WTC11 (cell line): Measurements from ENCODE around the gene RRBP1. TPM values are rescaled to one million over a fixed set of nuclear protein-coding genes. Genes with fewer than 3 reads are reported as not detected.

Experiments
- ATAC-seq: fragments of 200-7000 bp; cut with Tn5 transposase; 2 replicates; pipeline ENCODE4 v1.10.0; 2021; ENCODE audit warnings: mild to moderate bottlenecking, moderate library complexity
- CTCF ChIA-PET: fragments of 300-600 bp; sonication (Branson Sonifier 250); formaldehyde crosslinking; loops from one replicate; lab custom pipeline; 2021; ENCODE audit warnings: antibody characterized with exemption; lab: Charles Lee
- POLR2A ChIA-PET: fragments of 350-600 bp; sonication (Branson Sonifier 250); formaldehyde crosslinking; loops from one replicate; lab custom pipeline; 2021; ENCODE audit warnings: antibody characterized with exemption; lab: Charles Lee
- DNase-seq: peaks from one replicate; pipeline ENCODE4 v3.0.0; 2021; ENCODE audit warnings: low spot score
- H3K27ac Mint-ChIP-seq: 2 replicates; pipeline ENCODE4 v1.8.0; 2021; ENCODE audit warnings: mixed read lengths
- H3K27me3 Mint-ChIP-seq: 2 replicates; pipeline ENCODE4 v1.8.0; 2021; ENCODE audit warnings: low read depth, mild to moderate bottlenecking, moderate library complexity, mixed read lengths
- H3K36me3 Mint-ChIP-seq: 2 replicates; pipeline ENCODE4 v1.8.0; 2021; ENCODE audit warnings: mixed read lengths
- H3K4me1 Mint-ChIP-seq: 2 replicates; pipeline ENCODE4 v1.8.0; 2022; ENCODE audit warnings: mixed read lengths
- H3K4me3 Mint-ChIP-seq: 2 replicates; pipeline ENCODE4 v1.8.0; 2021; ENCODE audit warnings: mild to moderate bottlenecking, moderate library complexity, mixed read lengths
- H3K9me3 Mint-ChIP-seq: 2 replicates; pipeline ENCODE4 v1.8.0; 2021; ENCODE audit warnings: mixed read lengths
- AFF4 ChIP-seq: sonication (generic); formaldehyde crosslinking; IDR thresholded peaks from 2 replicates; pipeline ENCODE4 v1.8.1; 2023; ENCODE audit warnings: mild to moderate bottlenecking, missing genetic modification reagents, borderline replicate concordance
- ARID4B ChIP-seq: sonication (generic); formaldehyde crosslinking; IDR thresholded peaks from 2 replicates; pipeline ENCODE4 v1.8.0; 2023; ENCODE audit warnings: missing genetic modification reagents, mild to moderate bottlenecking, borderline replicate concordance
- CDX4 ChIP-seq: fragments of 250-450 bp; sonication (Bioruptor Pico); IDR thresholded peaks from 2 replicates; pipeline ENCODE4 v1.9.0; 2021; ENCODE audit warnings: moderate library complexity, mild to moderate bottlenecking, inconsistent platforms, borderline replicate concordance
- FOXK1 ChIP-seq: sonication (generic); formaldehyde crosslinking; IDR thresholded peaks from 2 replicates; pipeline ENCODE4 v1.8.0; 2022; ENCODE audit warnings: mild to moderate bottlenecking, moderate library complexity, missing genetic modification reagents
- GTF2I ChIP-seq: fragments of 250-450 bp; sonication (Bioruptor Pico); conservative IDR thresholded peaks from 2 replicates; pipeline ENCODE4 v1.4.0; 2021; ENCODE audit warnings: mild to moderate bottlenecking
- NFYB ChIP-seq: sonication (generic); formaldehyde crosslinking; conservative IDR thresholded peaks from 2 replicates; pipeline ENCODE4 v1.8.0; 2022; ENCODE audit warnings: low read depth, missing genetic modification reagents
- NR3C1 ChIP-seq: sonication (generic); formaldehyde crosslinking; conservative IDR thresholded peaks from 2 replicates; pipeline ENCODE4 v1.8.1; 2023; ENCODE audit warnings: low read depth, mild to moderate bottlenecking, missing genetic modification reagents
- SMAD4 ChIP-seq: sonication (generic); formaldehyde crosslinking; IDR thresholded peaks from 2 replicates; pipeline ENCODE4 v1.8.0; 2022; ENCODE audit warnings: mild to moderate bottlenecking, missing genetic modification reagents
- TEAD4 ChIP-seq: sonication (generic); formaldehyde crosslinking; IDR thresholded peaks from 2 replicates; pipeline ENCODE4 v1.8.0; 2022; ENCODE audit warnings: mild to moderate bottlenecking, missing genetic modification reagents
- ZBTB21 ChIP-seq: sonication (generic); formaldehyde crosslinking; IDR thresholded peaks from 2 replicates; pipeline ENCODE4 v1.8.1; 2023; ENCODE audit warnings: mild to moderate bottlenecking, missing genetic modification reagents, borderline replicate concordance
- ZNF317 ChIP-seq: sonication (generic); formaldehyde crosslinking; IDR thresholded peaks from 2 replicates; pipeline ENCODE4 v1.8.1; 2023; ENCODE audit warnings: low read depth, mild to moderate bottlenecking, moderate library complexity, missing genetic modification reagents, borderline replicate concordance
- ZNF396 ChIP-seq: fragments of 250-450 bp; sonication (Bioruptor Pico); IDR thresholded peaks from 2 replicates; pipeline ENCODE4 v1.8.0; 2021; ENCODE audit warnings: mild to moderate bottlenecking, moderate library complexity, borderline replicate concordance
- ZNF425 ChIP-seq: fragments of 250-450 bp; sonication (Bioruptor Pico); conservative IDR thresholded peaks from 2 replicates; pipeline ENCODE4 v1.9.0; 2021; ENCODE audit warnings: mild to moderate bottlenecking
- ZNF532 ChIP-seq: fragments of 250-450 bp; sonication (Bioruptor Pico); IDR thresholded peaks from 2 replicates; pipeline ENCODE4 v1.9.0; 2021; ENCODE audit warnings: mild to moderate bottlenecking, borderline replicate concordance
- total RNA-seq: library from RNA; stranded (reverse); gene quantifications from 3 replicates; pipeline ENCODE4 v1.2.3, GENCODE V29; 2021

Gene RRBP1
- total RNA-seq, 1 experiment from 2014 or later: 171 TPM

GRCh38 chr20:17671565-17671964 lies 10.5 kb downstream of the RRBP1 start:
- DNase-seq (no peak), ATAC-seq (no peak; the same call in none of the 2 replicates)
- H3K27ac Mint-ChIP-seq: no peak overlapping the region; the same call in 1 of the 2 replicates
- H3K9me3 Mint-ChIP-seq: no peaks in the 10 kb centered on the region
- no peak overlapping the region for H3K4me3 Mint-ChIP-seq
- 0 out of 2 replicates have a peak, but pooled peaks cover 3% of the 10 kb centered on the region for H3K36me3 Mint-ChIP-seq
- H3K27me3 Mint-ChIP-seq: no peaks in the 10 kb centered on the region
- CTCF ChIA-PET: interaction anchor here (1.1 kb wide), 1 partner anchor 22 kb away, joined by 4 read pairs; no protein-coding TSS in a partner anchor
- POLR2A ChIA-PET: no interaction called here
- H3K4me1 Mint-ChIP-seq: peaks cover 61% of the 10 kb centered on the region
- no peak for TF ChIP-seq TEAD4 (CRISPR knock-in tag)
- TF ChIP-seq ZNF532: no peak

- 0 out of 2 replicates have a peak, but pooled peaks cover 3% of the 10 kb centered on the region for H3K36me3 Mint-ChIP-seq
- ATAC-seq: no peak
- no peak for DNase-seq
- no peak overlapping the region for H3K4me3 Mint-ChIP-seq
- ChIA-PET POLR2A (no interaction called here), CTCF (interaction anchor here (1.3 kb wide), 1 partner anchor 9 kb away, joined by 4 read pairs; no protein-coding TSS in a partner anchor)
- peaks cover 65% of the 10 kb centered on the region for H3K4me1 Mint-ChIP-seq
- H3K9me3 Mint-ChIP-seq: no peaks in the 10 kb centered on the region
- no peaks in the 10 kb centered on the region for H3K27me3 Mint-ChIP-seq
- H3K27ac Mint-ChIP-seq: no peak overlapping the region; the same call in 1 of the 2 replicates
- TF ChIP-seq ARID4B: no peak
- TF ChIP-seq SMAD4 (CRISPR knock-in tag): no peak
- TF ChIP-seq NFYB (CRISPR knock-in tag): no peak
- no peak for TF ChIP-seq ZNF317
- TF ChIP-seq NR3C1 (CRISPR knock-in tag): no peak
- no peak for TF ChIP-seq FOXK1 (CRISPR knock-in tag)
- no peak for TF ChIP-seq ZBTB21
- TF ChIP-seq CDX4 (CRISPR knock-in tag): no peak
- TF ChIP-seq GTF2I (CRISPR knock-in tag): no peak
- TF ChIP-seq AFF4 (CRISPR knock-in tag): no peak
- TF ChIP-seq ZNF396: no peak
- TF ChIP-seq ZNF425 (CRISPR knock-in tag): no peak
Observed at GRCh38 chr20:17671011-17671410, 11.0 kb downstream of the RRBP1 start.
